Measurements from ENCODE around the gene ZRANB1.

DNA sequence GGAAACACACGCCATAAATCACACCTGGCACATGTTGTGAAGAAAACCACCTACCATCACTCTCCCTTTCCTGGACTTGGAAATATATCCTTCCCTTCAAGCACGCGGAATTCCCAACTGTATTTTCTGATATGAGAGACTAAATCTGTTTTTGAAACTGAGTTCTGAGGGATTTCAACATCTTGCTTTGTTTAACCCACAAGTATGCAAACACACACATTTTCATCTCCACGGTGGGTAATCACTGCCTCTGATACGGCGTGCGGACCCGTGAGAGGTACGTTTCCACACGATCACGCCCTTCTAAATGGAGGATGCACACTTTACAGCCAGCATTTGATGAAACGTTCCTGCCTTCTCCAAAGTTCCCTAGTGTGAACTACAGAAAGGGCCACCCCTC, 83.4 kb downstream of the ZRANB1 start:
- TF ChIP-seq CTCF (conservative IDR thresholded peaks at IDR 0.05) (no peak), ZFX (IDR thresholded peaks at IDR 0.05) (no peak)

Measured in C4-2B (cell line).